Stomach (tissue), 4 donors: ENCODE data around the gene INO80.

Source experiments
- POLR2A ChIP-seq, 4 donors: fragments of 450-650 bp; IDR thresholded peaks; one replicate each; pipeline ENCODE4 v1.6.1; 2016; ENCODE audit warnings: antibody characterized with exemption in 4 of 4, control low read depth in 2 of 4, mild to moderate bottlenecking in 1 of 4, moderate library complexity in 1 of 4
- POLR2AphosphoS5 ChIP-seq, 3 donors: sonication (generic); formaldehyde crosslinking; IDR thresholded peaks; one replicate each; pipeline ENCODE4 v1.6.1; 2016; ENCODE audit warnings: antibody characterized with exemption in 3 of 3
- TF ChIP-seq, protein P1 (sequence below), 7 experiments: fragments of 450-650 bp in 4 of 7; fragments of 200-600 bp in 3 of 7; sonication (generic) in 3 of 7; IDR thresholded peaks; one replicate each; pipeline ENCODE4 v1.5.1; 2016 to 2019; ENCODE audit warnings: antibody characterized with exemption in 7 of 7, control low read depth in 2 of 7, mild to moderate bottlenecking in 1 of 7

DNA sequence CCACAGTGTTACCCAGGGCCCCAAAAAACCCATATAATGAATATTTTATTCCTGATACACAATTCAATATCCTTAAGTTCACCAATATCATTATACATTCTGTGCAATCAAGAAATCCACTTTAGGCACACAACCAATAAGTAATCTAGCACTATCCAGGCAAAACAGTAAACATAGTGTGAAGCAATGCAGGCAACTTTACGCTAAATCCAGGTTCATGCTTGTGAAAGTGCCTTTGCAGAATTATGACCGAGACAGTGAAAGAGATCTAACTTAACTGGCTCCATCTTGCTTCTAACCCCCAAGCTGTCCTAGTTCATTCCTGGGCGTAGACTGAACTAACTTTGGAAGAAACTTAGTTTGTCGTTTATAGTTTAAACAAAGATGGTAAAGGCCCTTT, 34.2 kb upstream of the INO80 start:
- TF ChIP-seq, protein P1, sequence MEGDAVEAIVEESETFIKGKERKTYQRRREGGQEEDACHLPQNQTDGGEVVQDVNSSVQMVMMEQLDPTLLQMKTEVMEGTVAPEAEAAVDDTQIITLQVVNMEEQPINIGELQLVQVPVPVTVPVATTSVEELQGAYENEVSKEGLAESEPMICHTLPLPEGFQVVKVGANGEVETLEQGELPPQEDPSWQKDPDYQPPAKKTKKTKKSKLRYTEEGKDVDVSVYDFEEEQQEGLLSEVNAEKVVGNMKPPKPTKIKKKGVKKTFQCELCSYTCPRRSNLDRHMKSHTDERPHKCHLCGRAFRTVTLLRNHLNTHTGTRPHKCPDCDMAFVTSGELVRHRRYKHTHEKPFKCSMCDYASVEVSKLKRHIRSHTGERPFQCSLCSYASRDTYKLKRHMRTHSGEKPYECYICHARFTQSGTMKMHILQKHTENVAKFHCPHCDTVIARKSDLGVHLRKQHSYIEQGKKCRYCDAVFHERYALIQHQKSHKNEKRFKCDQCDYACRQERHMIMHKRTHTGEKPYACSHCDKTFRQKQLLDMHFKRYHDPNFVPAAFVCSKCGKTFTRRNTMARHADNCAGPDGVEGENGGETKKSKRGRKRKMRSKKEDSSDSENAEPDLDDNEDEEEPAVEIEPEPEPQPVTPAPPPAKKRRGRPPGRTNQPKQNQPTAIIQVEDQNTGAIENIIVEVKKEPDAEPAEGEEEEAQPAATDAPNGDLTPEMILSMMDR (IDR thresholded peaks at IDR 0.05) = no peak
- TF ChIP-seq POLR2AphosphoS5 (IDR thresholded peaks at IDR 0.05) (no peak), POLR2A (IDR thresholded peaks at IDR 0.05) (no peak)
